Sigmoid colon (tissue), 4 donors: ENCODE data around the gene TOMM20L.

Experiments used
- EP300 ChIP-seq, 4 donors: sonication (generic); formaldehyde crosslinking; IDR thresholded peaks; one replicate each; pipeline ENCODE4 v1.6.1; 2017; ENCODE audit warnings: antibody characterized with exemption in 4 of 4
- POLR2A ChIP-seq, 2 donors: fragments of 450-650 bp; IDR thresholded peaks; one replicate each; pipeline ENCODE4 v1.6.1; 2016; ENCODE audit warnings: antibody characterized with exemption in 2 of 2, mild to moderate bottlenecking in 2 of 2, moderate library complexity in 2 of 2
- TF ChIP-seq, protein P1 (sequence below), 4 experiments: fragments of 450-650 bp in 3 of 4; fragments of 200-600 bp in 1 of 4; IDR thresholded peaks; one replicate each; pipeline ENCODE4 v1.5.1; 2016 to 2019; ENCODE audit warnings: antibody characterized with exemption in 4 of 4, mild to moderate bottlenecking in 3 of 4, moderate library complexity in 2 of 4

DNA sequence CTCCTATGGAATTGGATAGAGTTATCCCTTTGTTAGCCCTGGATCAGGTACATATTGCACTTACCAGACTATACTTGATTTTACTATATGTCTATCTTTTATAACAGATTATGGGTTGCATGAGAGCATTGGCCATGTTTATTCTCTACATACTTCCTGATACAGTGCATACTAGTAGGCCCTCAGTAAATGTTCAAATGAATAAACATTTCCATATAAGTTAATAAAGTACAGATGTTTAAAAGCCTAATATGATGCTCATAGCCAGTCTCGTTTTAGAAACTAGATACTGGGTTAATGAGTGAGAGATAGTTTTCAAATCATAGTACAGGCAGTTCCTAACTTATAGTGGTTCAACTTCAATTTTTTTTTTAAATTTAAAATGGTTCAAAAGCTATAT, 39.5 kb upstream of the TOMM20L start:
- TF ChIP-seq, protein P1, sequence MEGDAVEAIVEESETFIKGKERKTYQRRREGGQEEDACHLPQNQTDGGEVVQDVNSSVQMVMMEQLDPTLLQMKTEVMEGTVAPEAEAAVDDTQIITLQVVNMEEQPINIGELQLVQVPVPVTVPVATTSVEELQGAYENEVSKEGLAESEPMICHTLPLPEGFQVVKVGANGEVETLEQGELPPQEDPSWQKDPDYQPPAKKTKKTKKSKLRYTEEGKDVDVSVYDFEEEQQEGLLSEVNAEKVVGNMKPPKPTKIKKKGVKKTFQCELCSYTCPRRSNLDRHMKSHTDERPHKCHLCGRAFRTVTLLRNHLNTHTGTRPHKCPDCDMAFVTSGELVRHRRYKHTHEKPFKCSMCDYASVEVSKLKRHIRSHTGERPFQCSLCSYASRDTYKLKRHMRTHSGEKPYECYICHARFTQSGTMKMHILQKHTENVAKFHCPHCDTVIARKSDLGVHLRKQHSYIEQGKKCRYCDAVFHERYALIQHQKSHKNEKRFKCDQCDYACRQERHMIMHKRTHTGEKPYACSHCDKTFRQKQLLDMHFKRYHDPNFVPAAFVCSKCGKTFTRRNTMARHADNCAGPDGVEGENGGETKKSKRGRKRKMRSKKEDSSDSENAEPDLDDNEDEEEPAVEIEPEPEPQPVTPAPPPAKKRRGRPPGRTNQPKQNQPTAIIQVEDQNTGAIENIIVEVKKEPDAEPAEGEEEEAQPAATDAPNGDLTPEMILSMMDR (IDR thresholded peaks at IDR 0.05), result no peak
- TF ChIP-seq POLR2A (IDR thresholded peaks at IDR 0.05) (no peak), EP300 (IDR thresholded peaks at IDR 0.05) (no peak)
